Peyer's patch (tissue), 4 donors: ENCODE data around the gene KCNQ1.

ENCODE experiments used
- POLR2A ChIP-seq, 2 donors: fragments of 450-650 bp; IDR thresholded peaks; one replicate each; pipeline ENCODE4 v1.5.1; 2017; ENCODE audit warnings: antibody characterized with exemption in 2 of 2, mild to moderate bottlenecking in 2 of 2, moderate library complexity in 2 of 2
- TF ChIP-seq, protein P1 (sequence below), 6 experiments: fragments of 450-650 bp in 4 of 6; fragments of 200-600 bp in 2 of 6; sonication (generic) in 1 of 6; IDR thresholded peaks; one replicate each; pipeline ENCODE4 v1.5.1; 2017 to 2019; ENCODE audit warnings: antibody characterized with exemption in 6 of 6, mild to moderate bottlenecking in 3 of 6, moderate library complexity in 1 of 6

GRCh38 chr11:2550606-2550970 is 105.8 kb downstream of the KCNQ1 start:
- TF ChIP-seq, protein P1, sequence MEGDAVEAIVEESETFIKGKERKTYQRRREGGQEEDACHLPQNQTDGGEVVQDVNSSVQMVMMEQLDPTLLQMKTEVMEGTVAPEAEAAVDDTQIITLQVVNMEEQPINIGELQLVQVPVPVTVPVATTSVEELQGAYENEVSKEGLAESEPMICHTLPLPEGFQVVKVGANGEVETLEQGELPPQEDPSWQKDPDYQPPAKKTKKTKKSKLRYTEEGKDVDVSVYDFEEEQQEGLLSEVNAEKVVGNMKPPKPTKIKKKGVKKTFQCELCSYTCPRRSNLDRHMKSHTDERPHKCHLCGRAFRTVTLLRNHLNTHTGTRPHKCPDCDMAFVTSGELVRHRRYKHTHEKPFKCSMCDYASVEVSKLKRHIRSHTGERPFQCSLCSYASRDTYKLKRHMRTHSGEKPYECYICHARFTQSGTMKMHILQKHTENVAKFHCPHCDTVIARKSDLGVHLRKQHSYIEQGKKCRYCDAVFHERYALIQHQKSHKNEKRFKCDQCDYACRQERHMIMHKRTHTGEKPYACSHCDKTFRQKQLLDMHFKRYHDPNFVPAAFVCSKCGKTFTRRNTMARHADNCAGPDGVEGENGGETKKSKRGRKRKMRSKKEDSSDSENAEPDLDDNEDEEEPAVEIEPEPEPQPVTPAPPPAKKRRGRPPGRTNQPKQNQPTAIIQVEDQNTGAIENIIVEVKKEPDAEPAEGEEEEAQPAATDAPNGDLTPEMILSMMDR (IDR thresholded peaks at IDR 0.05) = no peak
- TF ChIP-seq POLR2A (IDR thresholded peaks at IDR 0.05) = no peak
